Gastroesophageal sphincter (tissue), 3 donors: ENCODE measurements around the gene FAM120A.

Source experiments
- EP300 ChIP-seq: sonication (generic); formaldehyde crosslinking; IDR thresholded peaks from one replicate; pipeline ENCODE4 v1.6.1; 2017; ENCODE audit warnings: antibody characterized with exemption, mild to moderate bottlenecking
- POLR2A ChIP-seq, 2 donors: fragments of 450-650 bp; IDR thresholded peaks; one replicate each; pipeline ENCODE4 v1.6.1; 2017; ENCODE audit warnings: antibody characterized with exemption in 2 of 2, mild to moderate bottlenecking in 2 of 2, moderate library complexity in 1 of 2
- POLR2AphosphoS5 ChIP-seq: sonication (generic); formaldehyde crosslinking; IDR thresholded peaks from one replicate; pipeline ENCODE4 v1.6.1; 2017; ENCODE audit warnings: antibody characterized with exemption
- TF ChIP-seq, protein P1 (sequence below), 4 experiments: fragments of 200-600 bp in 2 of 4; fragments of 450-650 bp in 2 of 4; sonication (generic) in 1 of 4; IDR thresholded peaks; one replicate each; pipeline ENCODE4 v1.5.1; 2017 to 2019; ENCODE audit warnings: antibody characterized with exemption in 4 of 4, mild to moderate bottlenecking in 2 of 4, moderate library complexity in 2 of 4

- no peak for TF ChIP-seq POLR2A (IDR thresholded peaks at IDR 0.05)
- TF ChIP-seq, protein P1, sequence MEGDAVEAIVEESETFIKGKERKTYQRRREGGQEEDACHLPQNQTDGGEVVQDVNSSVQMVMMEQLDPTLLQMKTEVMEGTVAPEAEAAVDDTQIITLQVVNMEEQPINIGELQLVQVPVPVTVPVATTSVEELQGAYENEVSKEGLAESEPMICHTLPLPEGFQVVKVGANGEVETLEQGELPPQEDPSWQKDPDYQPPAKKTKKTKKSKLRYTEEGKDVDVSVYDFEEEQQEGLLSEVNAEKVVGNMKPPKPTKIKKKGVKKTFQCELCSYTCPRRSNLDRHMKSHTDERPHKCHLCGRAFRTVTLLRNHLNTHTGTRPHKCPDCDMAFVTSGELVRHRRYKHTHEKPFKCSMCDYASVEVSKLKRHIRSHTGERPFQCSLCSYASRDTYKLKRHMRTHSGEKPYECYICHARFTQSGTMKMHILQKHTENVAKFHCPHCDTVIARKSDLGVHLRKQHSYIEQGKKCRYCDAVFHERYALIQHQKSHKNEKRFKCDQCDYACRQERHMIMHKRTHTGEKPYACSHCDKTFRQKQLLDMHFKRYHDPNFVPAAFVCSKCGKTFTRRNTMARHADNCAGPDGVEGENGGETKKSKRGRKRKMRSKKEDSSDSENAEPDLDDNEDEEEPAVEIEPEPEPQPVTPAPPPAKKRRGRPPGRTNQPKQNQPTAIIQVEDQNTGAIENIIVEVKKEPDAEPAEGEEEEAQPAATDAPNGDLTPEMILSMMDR (IDR thresholded peaks at IDR 0.05) = no peak
- TF ChIP-seq POLR2AphosphoS5 = no peak
- no peak for TF ChIP-seq EP300
Observed at GRCh38 chr9:93493949-93494348, 42.5 kb downstream of the FAM120A start.
